ENCODE data around the gene AP5S1. TPM values are rescaled to one million over a fixed set of nuclear protein-coding genes. Genes with fewer than 3 reads are reported as not detected.
A peak's percentile ranks its signal among the peaks of the same experiment; 100 is the strongest.

AP5S1 gene
- total RNA-seq, 1 donor: 20.4 TPM

- DNase-seq (ENCODE audit: low read depth): peak; percentile 92
- H3K4me3 ChIP-seq (ENCODE audit: low read depth, low read length): peak within 1 kb of the TSS; percentile 62
- TF ChIP-seq CTCF (IDR thresholded peaks at IDR 0.05; ENCODE audit: insufficient read depth, low read length): peak; percentile 49
These were observed 39.0 kb upstream of the AP5S1 start, which contains the start of gene SPEF1 for GRCh38 chr20:3781153-3781910. TSS of gene SPEF1 (minus strand) at chr20:3781448. CDS start at chr20:3781287, 161 bp downstream.

- TF ChIP-seq CTCF (IDR thresholded peaks at IDR 0.05; ENCODE audit: insufficient read depth, low read length): no peak
- no peak for DNase-seq (ENCODE audit: low read depth)
- H3K4me3 ChIP-seq (ENCODE audit: low read depth, low read length): no peak overlapping the region
These were observed 37.8 kb upstream of the AP5S1 start for GRCh38 chr20:3782597-3782996.

- H3K4me3 ChIP-seq (ENCODE audit: low read depth, low read length): no peak overlapping the region
- no peak for TF ChIP-seq CTCF (IDR thresholded peaks at IDR 0.05; ENCODE audit: insufficient read depth, low read length)
- DNase-seq (ENCODE audit: low read depth): no peak
These were observed 37.3 kb upstream of the AP5S1 start for GRCh38 chr20:3783068-3783489.

GRCh38 chr20:3783511-3784195, 36.7 kb upstream of the AP5S1 start:
- DNase-seq (ENCODE audit: low read depth): no peak
- peak overlapping the region; percentile 85 for H3K4me3 ChIP-seq (ENCODE audit: low read depth, low read length)
- TF ChIP-seq CTCF (IDR thresholded peaks at IDR 0.05; ENCODE audit: insufficient read depth, low read length): no peak

GRCh38 chr20:3784216-3784853, 36.0 kb upstream of the AP5S1 start:
- H3K4me3 ChIP-seq (ENCODE audit: low read depth, low read length): peak overlapping the region; percentile 85

GRCh38 chr20:3784863-3785239, 35.5 kb upstream of the AP5S1 start:
- no peak for DNase-seq (ENCODE audit: low read depth)
- no peak for TF ChIP-seq CTCF (IDR thresholded peaks at IDR 0.05; ENCODE audit: insufficient read depth, low read length)
- H3K4me3 ChIP-seq (ENCODE audit: low read depth, low read length): peak overlapping the region; percentile 85

More at GRCh38 chr20:3784216-3784853, 36.0 kb upstream of the AP5S1 start:
- TF ChIP-seq CTCF (IDR thresholded peaks at IDR 0.05; ENCODE audit: insufficient read depth, low read length): no peak
- no peak for DNase-seq (ENCODE audit: low read depth)
